ENCODE measurements around the gene LSM14A. TPM values are rescaled to one million over a fixed set of nuclear protein-coding genes. Genes with fewer than 3 reads are reported as not detected.

LSM14A gene
- total RNA-seq, 1 experiment from 2014 or later, result 67.4 TPM

GRCh38 chr19:34263745-34264237 lies 91.5 kb downstream of the LSM14A start:
- ChIA-PET CTCF (no interaction called here), POLR2A (ENCODE audit: unreplicated experiment) (no interaction called here)
- DNase-seq (no peak), ATAC-seq (no peak)
- Histone ChIP-seq H3K4me1 (ENCODE audit: insufficient read depth, low read length) (no peaks in the 10 kb centered on the region), H3K27me3 (ENCODE audit: low read length) (no peaks in the 10 kb centered on the region), H3K9ac (ENCODE audit: low read length) (no peak overlapping the region), H3K4me2 (ENCODE audit: low read length) (no peak overlapping the region), H3K9me3 (ENCODE audit: low read length) (no peaks in the 10 kb centered on the region), H3K9me2 (replicated peaks; ENCODE audit: low read length) (no peaks in the 10 kb centered on the region), H3K79me2 (ENCODE audit: low read length) (no peaks in the 10 kb centered on the region), H2AFZ (ENCODE audit: low read length) (no peak overlapping the region), H3K27ac (ENCODE audit: low read length) (no peak overlapping the region), H3F3A (ENCODE audit: low read length, unreplicated experiment) (no peaks in the 10 kb centered on the region), H4K20me1 (ENCODE audit: low read length) (no peaks in the 10 kb centered on the region), H3K4me3 (ENCODE audit: low read length) (no peak overlapping the region), H3K36me3 (ENCODE audit: low read depth, low read length) (no peaks in the 10 kb centered on the region)
- intact Hi-C loops (cut with micrococcal nuclease), result no loop called here
- no TSS peak for BruUV-seq (replicated peaks)
- TF ChIP-seq CTCF (conservative IDR thresholded peaks at IDR 0.05; ENCODE audit: low read depth, low read length), result no peak
- no peak for TF ChIP-seq EZH2 (IDR thresholded peaks at IDR 0.05; ENCODE audit: low read length, unreplicated experiment)

- POLR2A ChIA-PET (ENCODE audit: unreplicated experiment), result no interaction called here
- intact Hi-C loops (cut with micrococcal nuclease), result no loop called here
- no peak overlapping the region for H2AFZ ChIP-seq (ENCODE audit: low read length)
- no peak overlapping the region for H3K27ac ChIP-seq (ENCODE audit: low read length)
- no peak overlapping the region for H3K9ac ChIP-seq (ENCODE audit: low read length)
- no peaks in the 10 kb centered on the region for H3F3A ChIP-seq (ENCODE audit: low read length, unreplicated experiment)
- H3K4me1 ChIP-seq (ENCODE audit: insufficient read depth, low read length), result peaks cover 7% of the 10 kb centered on the region
- DNase-seq (no peak), ATAC-seq (no peak)
- no peaks in the 10 kb centered on the region for H4K20me1 ChIP-seq (ENCODE audit: low read length)
- H3K4me3 ChIP-seq (ENCODE audit: low read length), result no peak overlapping the region
- no TSS peak for BruUV-seq (replicated peaks)
- no peaks in the 10 kb centered on the region for H3K36me3 ChIP-seq (ENCODE audit: low read depth, low read length)
- CTCF ChIA-PET, result no interaction called here
- no peak for TF ChIP-seq EZH2phosphoT487 (IDR thresholded peaks at IDR 0.05; ENCODE audit: borderline replicate concordance, low read length)
- no peak for TF ChIP-seq EZH2 (IDR thresholded peaks at IDR 0.05; ENCODE audit: low read length, unreplicated experiment)
- no peak for TF ChIP-seq CTCF (conservative IDR thresholded peaks at IDR 0.05; ENCODE audit: low read depth, low read length)
- H3K4me2 ChIP-seq (ENCODE audit: low read length), result no peak overlapping the region
- H3K27me3 ChIP-seq (ENCODE audit: low read length), result no peaks in the 10 kb centered on the region
- no peaks in the 10 kb centered on the region for H3K9me2 ChIP-seq (replicated peaks; ENCODE audit: low read length)
- H3K79me2 ChIP-seq (ENCODE audit: low read length), result no peaks in the 10 kb centered on the region
- no peaks in the 10 kb centered on the region for H3K9me3 ChIP-seq (ENCODE audit: low read length)
Observed at GRCh38 chr19:34265221-34265650, 92.9 kb downstream of the LSM14A start.

- no peak overlapping the region for H3K27ac ChIP-seq (ENCODE audit: low read length)
- H3K36me3 ChIP-seq (ENCODE audit: low read depth, low read length), result no peaks in the 10 kb centered on the region
- intact Hi-C loops (cut with micrococcal nuclease), result no loop called here
- H3K9ac ChIP-seq (ENCODE audit: low read length), result no peak overlapping the region
- CTCF ChIA-PET, result no interaction called here
- POLR2A ChIA-PET (ENCODE audit: unreplicated experiment), result no interaction called here
- no peak for TF ChIP-seq EZH2 (IDR thresholded peaks at IDR 0.05; ENCODE audit: low read length, unreplicated experiment)
- no peak for TF ChIP-seq CTCF (conservative IDR thresholded peaks at IDR 0.05; ENCODE audit: low read depth, low read length)
- TF ChIP-seq EZH2phosphoT487 (IDR thresholded peaks at IDR 0.05; ENCODE audit: borderline replicate concordance, low read length), result no peak
- ATAC-seq, result no peak
- no peaks in the 10 kb centered on the region for H3K27me3 ChIP-seq (ENCODE audit: low read length)
- no peak for DNase-seq
- H3K4me2 ChIP-seq (ENCODE audit: low read length), result no peak overlapping the region
- no peaks in the 10 kb centered on the region for H4K20me1 ChIP-seq (ENCODE audit: low read length)
- no peaks in the 10 kb centered on the region for H3K79me2 ChIP-seq (ENCODE audit: low read length)
- no peaks in the 10 kb centered on the region for H3F3A ChIP-seq (ENCODE audit: low read length, unreplicated experiment)
- H2AFZ ChIP-seq (ENCODE audit: low read length), result no peak overlapping the region
- no peaks in the 10 kb centered on the region for H3K9me2 ChIP-seq (replicated peaks; ENCODE audit: low read length)
- H3K4me1 ChIP-seq (ENCODE audit: insufficient read depth, low read length), result peaks cover 14% of the 10 kb centered on the region
- BruUV-seq (replicated peaks), result no TSS peak
- no peak overlapping the region for H3K4me3 ChIP-seq (ENCODE audit: low read length)
- H3K9me3 ChIP-seq (ENCODE audit: low read length), result no peaks in the 10 kb centered on the region
Observed at GRCh38 chr19:34269081-34269480, 96.8 kb downstream of the LSM14A start.

Measured in PC-3 (cell line).